GM23338 (cell line): ENCODE results near the gene SLC9A9. TPM values are rescaled to one million over a fixed set of nuclear protein-coding genes. Genes with fewer than 3 reads are reported as not detected.

Experiments used
- ATAC-seq: fragments of 200-7000 bp; cut with Tn5 transposase; 3 replicates; pipeline ENCODE4 v1.9.1; 2020
- DNase-seq: peaks from one replicate; pipeline ENCODE4 v3.0.0-alpha.2; 2015; ENCODE audit warnings: low spot score
- H2AFZ ChIP-seq: fragments of 200-600 bp; sonication (generic); 2 replicates; pipeline ENCODE4 v1.8.0; 2016; ENCODE audit warnings: antibody characterized with exemption, mild to moderate bottlenecking, moderate library complexity
- H3F3A ChIP-seq: fragments of 200-600 bp; sonication (generic); replicated peaks from 2 replicates; pipeline ENCODE4 v1.8.0; 2017; ENCODE audit warnings: antibody characterized with exemption, mixed run types, low read depth
- H3K27ac ChIP-seq: fragments of 200-600 bp; sonication (generic); 2 replicates; pipeline ENCODE4 v1.6.1; 2016; ENCODE audit warnings: low read depth
- H3K27me3 ChIP-seq: fragments of 200-600 bp; sonication (generic); 2 replicates; pipeline ENCODE4 v1.8.0; 2016; ENCODE audit warnings: mild to moderate bottlenecking, mixed run types, moderate library complexity; ENCODE audit not compliant: insufficient read depth
- H3K36me3 ChIP-seq: fragments of 200-600 bp; sonication (generic); 2 replicates; pipeline ENCODE4 v1.8.0; 2016; ENCODE audit warnings: mild to moderate bottlenecking; ENCODE audit not compliant: insufficient read depth
- H3K4me1 ChIP-seq: fragments of 200-600 bp; sonication (generic); 2 replicates; pipeline ENCODE4 v1.8.0; 2016; ENCODE audit warnings: mild to moderate bottlenecking, moderate library complexity; ENCODE audit not compliant: insufficient read depth
- H3K4me2 ChIP-seq: fragments of 200-600 bp; sonication (generic); 2 replicates; pipeline ENCODE4 v1.7.1; 2017; ENCODE audit warnings: mixed run types
- H3K4me3 ChIP-seq: fragments of 200-600 bp; sonication (generic); 2 replicates; pipeline ENCODE4 v1.6.1; 2016; ENCODE audit warnings: mixed run types
- H3K79me2 ChIP-seq: fragments of 200-600 bp; sonication (generic); replicated peaks from 2 replicates; pipeline ENCODE4 v1.8.0; 2017; ENCODE audit warnings: mild to moderate bottlenecking; ENCODE audit not compliant: insufficient read depth
- H3K9me2 ChIP-seq: fragments of 200-600 bp; sonication (generic); 2 replicates; pipeline ENCODE4 v1.8.0; 2017; ENCODE audit not compliant: insufficient read depth
- H4K20me1 ChIP-seq: fragments of 200-600 bp; sonication (generic); replicated peaks from 2 replicates; pipeline ENCODE4 v1.8.0; 2017; ENCODE audit warnings: mild to moderate bottlenecking; ENCODE audit not compliant: insufficient read depth
- H3K27ac Mint-ChIP-seq: 2 replicates; pipeline ENCODE4 v1.8.0; 2020; ENCODE audit warnings: inconsistent platforms, mild to moderate bottlenecking, moderate library complexity, mixed read lengths
- H3K27me3 Mint-ChIP-seq: 3 replicates; pipeline ENCODE4 v1.8.0; 2022; ENCODE audit warnings: low read depth, mild to moderate bottlenecking, moderate library complexity, mixed read lengths, inconsistent platforms; ENCODE audit not compliant: insufficient read depth, poor library complexity
- H3K36me3 Mint-ChIP-seq: 3 replicates; pipeline ENCODE4 v1.8.0; 2021; ENCODE audit warnings: low read depth, mild to moderate bottlenecking, inconsistent platforms, moderate library complexity, mixed read lengths
- H3K4me1 Mint-ChIP-seq: 3 replicates; pipeline ENCODE4 v1.8.0; 2020; ENCODE audit warnings: mild to moderate bottlenecking, inconsistent platforms, mixed read lengths
- H3K4me3 Mint-ChIP-seq: 3 replicates; pipeline ENCODE4 v1.8.0; 2021; ENCODE audit warnings: moderate library complexity, mild to moderate bottlenecking, inconsistent platforms, mixed read lengths
- H3K9me3 Mint-ChIP-seq: 3 replicates; pipeline ENCODE4 v1.8.0; 2020; ENCODE audit warnings: moderate library complexity, mild to moderate bottlenecking, inconsistent platforms, mixed read lengths
- CREB1 ChIP-seq: fragments of 250-450 bp; sonication (Bioruptor Pico); IDR thresholded peaks from 2 replicates; pipeline ENCODE4 v1.5.0; 2020; ENCODE audit warnings: low read depth, mild to moderate bottlenecking, moderate library complexity
- ETS1 ChIP-seq: IDR thresholded peaks from 2 replicates; pipeline ENCODE4 v1.6.1; 2016; ENCODE audit warnings: antibody characterized with exemption
- EZH2 ChIP-seq: fragments of 200-600 bp; sonication (generic); IDR thresholded peaks from one replicate; pipeline ENCODE4 v1.8.0; 2017; ENCODE audit warnings: antibody characterized with exemption, mild to moderate bottlenecking, low read depth; ENCODE audit not compliant: unreplicated experiment
- EZH2phosphoT487 ChIP-seq: fragments of 200-600 bp; sonication (generic); IDR thresholded peaks from one replicate; pipeline ENCODE4 v1.8.1; 2018; ENCODE audit warnings: antibody characterized with exemption; ENCODE audit not compliant: unreplicated experiment
- JUNB ChIP-seq: IDR thresholded peaks from one replicate; pipeline ENCODE4 v1.6.1; 2016; ENCODE audit warnings: antibody characterized with exemption; ENCODE audit not compliant: unreplicated experiment
- POLR2AphosphoS5 ChIP-seq: IDR thresholded peaks from 2 replicates; pipeline ENCODE4 v1.6.1; 2016; ENCODE audit warnings: antibody characterized with exemption, low read depth
- REST ChIP-seq: IDR thresholded peaks from one replicate; pipeline ENCODE4 v1.6.1; 2018; ENCODE audit warnings: antibody characterized with exemption; ENCODE audit not compliant: unreplicated experiment
- STAT1 ChIP-seq: IDR thresholded peaks from one replicate; pipeline ENCODE4 v1.6.1; 2016; ENCODE audit warnings: antibody characterized with exemption; ENCODE audit not compliant: unreplicated experiment
- ZNF114 ChIP-seq: fragments of 250-450 bp; sonication (Bioruptor Pico); IDR thresholded peaks from 2 replicates; pipeline ENCODE4 v1.5.0; 2020; ENCODE audit warnings: mild to moderate bottlenecking, moderate library complexity
- ZNF331 ChIP-seq: fragments of 250-450 bp; sonication (Bioruptor Pico); IDR thresholded peaks from 2 replicates; pipeline ENCODE4 v1.5.0; 2020; ENCODE audit warnings: low read depth, mild to moderate bottlenecking, moderate library complexity
- ZNF462 ChIP-seq: fragments of 250-450 bp; sonication (Bioruptor Pico); IDR thresholded peaks from 2 replicates; pipeline ENCODE4 v1.5.0; 2020; ENCODE audit warnings: mild to moderate bottlenecking, moderate library complexity
- polyA plus RNA-seq: library from polyadenylated mRNA; unstranded; fragments of >200 nt; fragmentation: Nextera tagmentation; extraction: Ambion mirVana; gene quantifications from 2 replicates; pipeline ENCODE4 v1.2.1, GENCODE V29; 2016
- total RNA-seq: library from RNA; depleted of rRNA; stranded (reverse); fragments of >200 nt; shearing (Covaris generic); gene quantifications from 2 replicates; pipeline ENCODE4 v1.2.3, GENCODE V29; 2014

Gene SLC9A9
- total and polyA plus RNA-seq, 2 experiments from 2014 or later, result 1.3 to 1.6 TPM

- TF ChIP-seq REST, result no peak
- no peak for TF ChIP-seq ZNF114 (CRISPR knock-in tag)
- no peak for TF ChIP-seq CREB1
- no peak for TF ChIP-seq JUNB
Measured at GRCh38 chr3:143502081-143502480, 346.2 kb downstream of the SLC9A9 start (continued).

GRCh38 chr3:143497382-143497781, 350.9 kb downstream of the SLC9A9 start:
- peak overlapping the region; percentile 80; the same call in 1 of the 2 replicates for H2AFZ ChIP-seq
- ATAC-seq, result no peak
- TF ChIP-seq EZH2phosphoT487, result no peak
- no peak for TF ChIP-seq REST
- no peak for TF ChIP-seq POLR2AphosphoS5
- no peak for TF ChIP-seq ZNF462 (CRISPR knock-in tag)
- TF ChIP-seq CREB1, result no peak
- no peak for TF ChIP-seq STAT1
- no peak for TF ChIP-seq ZNF331
- no peak for TF ChIP-seq JUNB
- TF ChIP-seq ETS1, result no peak
- TF ChIP-seq EZH2, result no peak

More at GRCh38 chr3:143497382-143497781, 350.9 kb downstream of the SLC9A9 start:
- Mint-ChIP-seq H3K4me3 (no peak overlapping the region), H3K27ac (no peak overlapping the region), H3K9me3 (no peaks in the 10 kb centered on the region), H3K36me3 (no peaks in the 10 kb centered on the region), H3K4me1 (peaks cover 15% of the 10 kb centered on the region; the same call in 2 of the 3 replicates), H3K27me3 (no peaks in the 10 kb centered on the region)
- Histone ChIP-seq H4K20me1 (no peaks in the 10 kb centered on the region), H3K4me3 (no peak overlapping the region), H3K27me3 (no peaks in the 10 kb centered on the region), H3K9me2 (no peaks in the 10 kb centered on the region), H3F3A (no peaks in the 10 kb centered on the region), H3K4me2 (no peak overlapping the region), H3K4me1 (peaks cover 19% of the 10 kb centered on the region), H3K36me3 (no peaks in the 10 kb centered on the region), H3K27ac (no peak overlapping the region), H3K79me2 (no peaks in the 10 kb centered on the region)
- no peak for DNase-seq
